ENCODE data around the gene SEMA3E. TPM values are rescaled to one million over a fixed set of nuclear protein-coding genes. Genes with fewer than 3 reads are reported as not detected.

SEMA3E gene
- total and polyA plus RNA-seq, 7 donors = 0.04 to 0.46 (median 0.27) TPM

DNA sequence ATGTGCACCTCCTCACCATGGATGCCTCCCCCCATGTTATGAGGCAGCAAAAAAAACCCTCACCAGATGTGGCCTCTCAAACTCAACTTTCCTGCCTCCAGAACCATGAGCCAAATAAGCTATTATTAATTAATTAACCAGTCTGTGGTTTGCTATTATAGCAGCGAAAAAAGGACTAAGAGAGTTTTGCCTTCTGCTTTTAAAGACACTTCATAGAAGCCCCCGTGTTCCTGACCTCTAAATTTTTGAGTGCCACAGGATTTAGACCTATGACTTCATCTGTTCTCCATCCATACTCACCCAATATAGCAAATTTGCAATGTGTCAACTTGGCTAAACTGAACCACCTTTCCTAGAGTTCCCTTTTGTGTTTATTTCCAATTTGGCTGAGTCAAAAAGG, 9.2 kb upstream of the SEMA3E start:
- no peak for TF ChIP-seq CTCF (IDR thresholded peaks at IDR 0.05)
- intact Hi-C loops (cut with DNase I) = loop anchor here (10.0 kb wide), 1 partner anchor 243 kb away; no protein-coding TSS in a partner anchor
- ATAC-seq = no peak
- Histone ChIP-seq H3K9me3 (no peaks in the 10 kb centered on the region), H3K4me3 (no peak overlapping the region), H3K27ac (no peak overlapping the region), H3K27me3 (ENCODE audit: insufficient read depth in 3 of 3, low read length in 2 of 3) (no peaks in the 10 kb centered on the region), H3K4me1 (no peaks in the 10 kb centered on the region), H3K36me3 (ENCODE audit: insufficient read depth in 1 of 2, low read depth in 1 of 2) (no peaks in the 10 kb centered on the region)
- DNase-seq = no peak
- 30 to 56% (median 55%) methylated on average over 2 of the region's 2 CpGs for WGBS, 3 donors

- H3K27ac ChIP-seq = no peak overlapping the region
- H3K9me3 ChIP-seq = no peaks in the 10 kb centered on the region
- H3K36me3 ChIP-seq (ENCODE audit: insufficient read depth in 1 of 2, low read depth in 1 of 2) = no peaks in the 10 kb centered on the region
- no peaks in the 10 kb centered on the region for H3K4me1 ChIP-seq
- no peak for ATAC-seq
- H3K27me3 ChIP-seq (ENCODE audit: insufficient read depth in 3 of 3, low read length in 2 of 3) = no peaks in the 10 kb centered on the region
- no peak for DNase-seq
- 17 to 29% (median 20%) methylated on average over 2 of the region's 2 CpGs for WGBS, 3 donors
- intact Hi-C loops (cut with DNase I) = loop anchor here (10.0 kb wide), 1 partner anchor 241 kb away; no protein-coding TSS in a partner anchor
- no peak overlapping the region for H3K4me3 ChIP-seq
- TF ChIP-seq CTCF (IDR thresholded peaks at IDR 0.05) = peak; percentile 50
Observed at GRCh38 chr7:83655951-83656556, 7.1 kb upstream of the SEMA3E start.

GRCh38 chr7:83652481-83652880, 3.5 kb upstream of the SEMA3E start:
- no peaks in the 10 kb centered on the region for H3K9me3 ChIP-seq
- no peak for TF ChIP-seq CTCF (IDR thresholded peaks at IDR 0.05)
- H3K4me1 ChIP-seq = no peaks in the 10 kb centered on the region
- no peaks in the 10 kb centered on the region for H3K36me3 ChIP-seq (ENCODE audit: insufficient read depth in 1 of 2, low read depth in 1 of 2)
- intact Hi-C loops (cut with DNase I) = loop anchor here (10.0 kb wide), 1 partner anchor 238 kb away; no protein-coding TSS in a partner anchor
- H3K27ac ChIP-seq = no peak overlapping the region
- H3K4me3 ChIP-seq = no peak overlapping the region
- no peak for ATAC-seq
- DNase-seq = no peak
- 94 to 97% (median 95%) methylated on average over 1 of the region's 1 CpG for WGBS, 3 donors
- H3K27me3 ChIP-seq (ENCODE audit: insufficient read depth in 3 of 3, low read length in 2 of 3) = peaks cover 0 to 3% (median 0%) of the 10 kb centered on the region in 3 donors

- DNase-seq (no peak), ATAC-seq (no peak)
- H3K27me3 ChIP-seq (ENCODE audit: insufficient read depth in 3 of 3, low read length in 2 of 3) = peaks cover 0 to 3% (median 0%) of the 10 kb centered on the region in 3 donors
- H3K4me1 ChIP-seq = no peaks in the 10 kb centered on the region
- H3K9me3 ChIP-seq = no peaks in the 10 kb centered on the region
- intact Hi-C loops (cut with DNase I) = loop anchor here (10.0 kb wide), 1 partner anchor 235 kb away; no protein-coding TSS in a partner anchor
- H3K36me3 ChIP-seq (ENCODE audit: insufficient read depth in 1 of 2, low read depth in 1 of 2) = no peaks in the 10 kb centered on the region
- no peak overlapping the region for H3K4me3 ChIP-seq
- TF ChIP-seq CTCF (IDR thresholded peaks at IDR 0.05) = no peak
- H3K27ac ChIP-seq = no peak overlapping the region
Observed at GRCh38 chr7:83649701-83650100, 762 bp upstream of the SEMA3E start.

DNA sequence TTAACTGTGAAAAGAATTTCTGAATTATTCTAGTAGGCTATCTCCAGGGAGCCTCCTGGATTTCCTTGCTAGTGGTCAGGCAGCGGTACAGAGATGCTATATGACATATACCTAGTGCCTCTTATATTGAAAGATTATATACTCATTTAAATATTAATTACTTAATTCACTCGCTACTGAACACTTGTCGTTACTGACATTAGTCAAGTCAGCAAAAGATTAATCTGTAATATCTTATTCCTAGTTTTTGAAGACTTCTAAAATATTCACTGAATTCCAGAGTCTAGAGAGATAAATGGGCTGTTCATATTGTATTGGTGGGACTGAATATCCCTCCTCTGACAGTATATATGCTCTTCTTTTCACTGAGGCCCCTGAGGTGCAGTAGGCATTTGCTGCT, 2.9 kb downstream of the SEMA3E start:
- H3K27me3 ChIP-seq (ENCODE audit: insufficient read depth in 3 of 3, low read length in 2 of 3) = peaks cover 0 to 3% (median 0%) of the 10 kb centered on the region in 3 donors
- no peaks in the 10 kb centered on the region for H3K36me3 ChIP-seq (ENCODE audit: insufficient read depth in 1 of 2, low read depth in 1 of 2)
- H3K9me3 ChIP-seq = no peaks in the 10 kb centered on the region
- intact Hi-C loops (cut with DNase I) = no loop called here
- no peak for TF ChIP-seq CTCF (IDR thresholded peaks at IDR 0.05)
- no peak overlapping the region for H3K27ac ChIP-seq
- DNase-seq (no peak), ATAC-seq (no peak)
- no peak overlapping the region for H3K4me3 ChIP-seq
- no peaks in the 10 kb centered on the region for H3K4me1 ChIP-seq
- WGBS, 3 donors = 90 to 94% (median 92%) methylated on average over 3 of the region's 3 CpGs

Measured in psoas muscle (tissue), 8 donors.